GM19324 (cell line): ENCODE results near the gene CDNF.
A peak's percentile ranks its signal among the peaks of the same experiment; 100 is the strongest.
"Not testable (repeated sequence)": the region's sequence is repeated elsewhere in the genome, so short reads cannot be mapped to it uniquely, and the experiment has no call there.

Source experiments
- ATAC-seq: cut with Tn5 transposase; IDR thresholded peaks from one replicate; pipeline ENCODE4 v1.9.1; 2021; ENCODE audit warnings: mild to moderate bottlenecking, moderate library complexity; ENCODE audit not compliant: unreplicated experiment, low FRiP score

CDNF gene

GRCh38 chr10:14837757-14838581 lies at the start of gene CDNF, which contains the start of the genes HSPA14 and MSANTD7:
CDNF (minus strand) TSS chr10:14838037; CDS start chr10:14837946, 91 bp downstream.
HSPA14 (plus strand) TSS chr10:14838306; CDS start chr10:14838403, 97 bp downstream.
MSANTD7 (plus strand) TSS chr10:14838306; CDS start chr10:14842285, 3,979 bp downstream.
- peak; percentile 98 for ATAC-seq

- no peak for ATAC-seq
Measured at GRCh38 chr10:14884082-14884481, 46.2 kb upstream of the CDNF start.

GRCh38 chr10:14880229-14880628 lies 42.4 kb upstream of the CDNF start:
- ATAC-seq, result no peak

- no peak for ATAC-seq
Measured at GRCh38 chr10:14879928-14880193, 42.0 kb upstream of the CDNF start.

GRCh38 chr10:14879124-14879927 lies 41.5 kb upstream of the CDNF start:
- ATAC-seq, result peak; percentile 17

GRCh38 chr10:14878266-14879123 lies 40.7 kb upstream of the CDNF start, which contains the start of gene SUV39H2:
SUV39H2 (plus strand) TSS chr10:14878866; CDS start chr10:14878889, 23 bp downstream.
- peak; percentile 96 for ATAC-seq

- no peak for ATAC-seq
Measured at GRCh38 chr10:14876764-14877163, 38.9 kb upstream of the CDNF start.

- no peak for ATAC-seq
Measured at GRCh38 chr10:14875941-14876340, 38.1 kb upstream of the CDNF start.

- no peak for ATAC-seq
Measured at GRCh38 chr10:14873090-14873760, 35.4 kb upstream of the CDNF start.

- ATAC-seq, result not testable (repeated sequence)
Measured at GRCh38 chr10:14864871-14865270, 27.0 kb upstream of the CDNF start.

GRCh38 chr10:14864466-14864865 lies 26.6 kb upstream of the CDNF start:
- ATAC-seq, result not testable (repeated sequence)

GRCh38 chr10:14860791-14861190 lies 23.0 kb upstream of the CDNF start:
- no peak for ATAC-seq

- no peak for ATAC-seq
Measured at GRCh38 chr10:14859775-14860174, 21.9 kb upstream of the CDNF start.

GRCh38 chr10:14859043-14859442 lies 21.2 kb upstream of the CDNF start:
- no peak for ATAC-seq

GRCh38 chr10:14858338-14858960 lies 20.6 kb upstream of the CDNF start:
- ATAC-seq, result no peak

GRCh38 chr10:14855453-14855852 lies 17.6 kb upstream of the CDNF start:
- ATAC-seq, result no peak

GRCh38 chr10:14852236-14852635 lies 14.4 kb upstream of the CDNF start:
- ATAC-seq, result no peak

GRCh38 chr10:14844948-14845347 lies 7.1 kb upstream of the CDNF start:
- ATAC-seq, result no peak

- no peak for ATAC-seq
Measured at GRCh38 chr10:14843327-14843988, 5.6 kb upstream of the CDNF start.
